ENCODE results near the gene BNC2.

GRCh38 chr9:16868701-16869100 is 1.8 kb downstream of the BNC2 start:
- TF ChIP-seq CTCF (IDR thresholded peaks at IDR 0.05; ENCODE audit: insufficient read depth, low read depth, low read length) (no peak), EZH2 (IDR thresholded peaks at IDR 0.05; ENCODE audit: insufficient read depth, low read length) (no peak)

All from astrocyte (in vitro differentiated cells and primary cell).